Fibroblast of peridontal ligament (primary cell): ENCODE results near the gene NHP2.

Source experiments
- DNase-seq: peaks from one replicate; pipeline ENCODE4 v3.0.0-alpha.2; 2010; ENCODE audit errors: extremely low read depth

Gene NHP2

GRCh38 chr5:178174456-178174855 lies 20.8 kb upstream of the NHP2 start:
- no peak for DNase-seq

GRCh38 chr5:178170455-178170854 lies 16.8 kb upstream of the NHP2 start:
- no peak for DNase-seq

- no peak for DNase-seq
Observed at GRCh38 chr5:178165581-178165980, 11.9 kb upstream of the NHP2 start.

- peak; percentile 63 for DNase-seq
Observed at GRCh38 chr5:178163772-178164735, 10.4 kb upstream of the NHP2 start.

GRCh38 chr5:178162481-178162880 lies 8.8 kb upstream of the NHP2 start:
- no peak for DNase-seq

GRCh38 chr5:178160176-178160575 lies 6.5 kb upstream of the NHP2 start:
- no peak for DNase-seq

GRCh38 chr5:178155065-178155464 lies 1.4 kb upstream of the NHP2 start:
- no peak for DNase-seq

- DNase-seq, result no peak
Observed at GRCh38 chr5:178152491-178153444, 917 bp downstream of the NHP2 start.

- no peak for DNase-seq
Observed at GRCh38 chr5:178150977-178151734, 2.5 kb downstream of the NHP2 start.

GRCh38 chr5:178149199-178149932 lies 4.3 kb downstream of the NHP2 start:
- peak; percentile 39 for DNase-seq

- no peak for DNase-seq
Observed at GRCh38 chr5:178147406-178147805, 6.3 kb downstream of the NHP2 start.

GRCh38 chr5:178145965-178146820 lies 7.5 kb downstream of the NHP2 start:
- peak; percentile 28 for DNase-seq

GRCh38 chr5:178143901-178144300 lies 9.8 kb downstream of the NHP2 start:
- no peak for DNase-seq

- no peak for DNase-seq
Observed at GRCh38 chr5:178143246-178143645, 10.4 kb downstream of the NHP2 start.

GRCh38 chr5:178142642-178143041 lies 11.0 kb downstream of the NHP2 start:
- no peak for DNase-seq

- DNase-seq, result no peak
Observed at GRCh38 chr5:178141550-178141949, 12.1 kb downstream of the NHP2 start.

GRCh38 chr5:178137991-178138390 lies 15.7 kb downstream of the NHP2 start:
- DNase-seq, result no peak

GRCh38 chr5:178136990-178137389 lies 16.7 kb downstream of the NHP2 start:
- DNase-seq, result no peak

- no peak for DNase-seq
Observed at GRCh38 chr5:178131446-178131996, 22.2 kb downstream of the NHP2 start.
